ENCODE data around the gene AGO1.
A peak's percentile ranks its signal among the peaks of the same experiment; 100 is the strongest.
"Not testable (repeated sequence)": the region's sequence is repeated elsewhere in the genome, so short reads cannot be mapped to it uniquely, and the experiment has no call there.

Gene AGO1

GRCh38 chr1:35869245-35869950 is 13.6 kb upstream of the AGO1 start:
- not testable (repeated sequence) for DNase-seq (ENCODE audit: low spot score)

- DNase-seq (ENCODE audit: low spot score), result no peak
Measured at GRCh38 chr1:35870651-35871309, 12.2 kb upstream of the AGO1 start.

GRCh38 chr1:35873243-35873750 is 9.7 kb upstream of the AGO1 start:
- DNase-seq (ENCODE audit: low spot score), result no peak

- DNase-seq (ENCODE audit: low spot score), result not testable (repeated sequence)
Measured at GRCh38 chr1:35874115-35874514, 8.9 kb upstream of the AGO1 start.

GRCh38 chr1:35876988-35877387 is 6.0 kb upstream of the AGO1 start:
- peak; percentile 45 for DNase-seq (ENCODE audit: low spot score)

GRCh38 chr1:35881850-35882273 is 1.1 kb upstream of the AGO1 start:
- DNase-seq (ENCODE audit: low spot score), result no peak

- no peak for DNase-seq (ENCODE audit: low spot score)
Measured at GRCh38 chr1:35882586-35882944, 444 bp upstream of the AGO1 start.

- peak; percentile 57 for DNase-seq (ENCODE audit: low spot score)
Measured at GRCh38 chr1:35883635-35884101, 659 bp downstream of the AGO1 start.

- DNase-seq (ENCODE audit: low spot score), result no peak
Measured at GRCh38 chr1:35884934-35885333, 1.9 kb downstream of the AGO1 start.

GRCh38 chr1:35885961-35886558 is 3.1 kb downstream of the AGO1 start:
- DNase-seq (ENCODE audit: low spot score), result no peak

GRCh38 chr1:35886577-35887431 is 3.8 kb downstream of the AGO1 start:
- no peak for DNase-seq (ENCODE audit: low spot score)

- DNase-seq (ENCODE audit: low spot score), result no peak
Measured at GRCh38 chr1:35887508-35887907, 4.5 kb downstream of the AGO1 start.

- DNase-seq (ENCODE audit: low spot score), result no peak
Measured at GRCh38 chr1:35888255-35888654, 5.2 kb downstream of the AGO1 start.

GRCh38 chr1:35888981-35889380 is 6.0 kb downstream of the AGO1 start:
- not testable (repeated sequence) for DNase-seq (ENCODE audit: low spot score)

GRCh38 chr1:35893051-35893879 is 10.3 kb downstream of the AGO1 start:
- DNase-seq (ENCODE audit: low spot score), result no peak

- DNase-seq (ENCODE audit: low spot score), result no peak
Measured at GRCh38 chr1:35894183-35894582, 11.2 kb downstream of the AGO1 start.

GRCh38 chr1:35894656-35895055 is 11.6 kb downstream of the AGO1 start:
- DNase-seq (ENCODE audit: low spot score), result no peak

GRCh38 chr1:35899941-35900340 is 16.9 kb downstream of the AGO1 start:
- no peak for DNase-seq (ENCODE audit: low spot score)

GRCh38 chr1:35901235-35901634 is 18.2 kb downstream of the AGO1 start:
- DNase-seq (ENCODE audit: low spot score), result no peak

- DNase-seq (ENCODE audit: low spot score), result no peak
Measured at GRCh38 chr1:35902671-35903070, 19.7 kb downstream of the AGO1 start.

- no peak for DNase-seq (ENCODE audit: low spot score)
Measured at GRCh38 chr1:35914717-35915116, 31.7 kb downstream of the AGO1 start.

Data from AG08395 (cell line).